ENCODE measurements around the gene DCD.

GRCh38 chr12:54622463-54623183 is 25.5 kb downstream of the DCD start:
- peak; percentile 35 for TF ChIP-seq CTCF (IDR thresholded peaks at IDR 0.05; ENCODE audit: low read depth, low read length)
- no peak for TF ChIP-seq EZH2phosphoT487 (IDR thresholded peaks at IDR 0.05; ENCODE audit: low read depth)

Measured in OCI-LY3 (cell line).